Activated CD4-positive, CD25-positive, alpha-beta regulatory T cell treated with anti-CD3 and anti-CD28 coated beads, Interleukin-2, amount 50 U/mL, for 72 hours (primary cell): ENCODE data around the gene PKN2.
"Not testable (repeated sequence)": the region's sequence is repeated elsewhere in the genome, so short reads cannot be mapped to it uniquely, and the experiment has no call there.

Experiments used
- DNase-seq: peaks from one replicate; pipeline ENCODE4 v3.0.0; 2021

Gene PKN2

GRCh38 chr1:88800382-88801051 is 116.4 kb downstream of the PKN2 start:
- DNase-seq: no peak

DNA sequence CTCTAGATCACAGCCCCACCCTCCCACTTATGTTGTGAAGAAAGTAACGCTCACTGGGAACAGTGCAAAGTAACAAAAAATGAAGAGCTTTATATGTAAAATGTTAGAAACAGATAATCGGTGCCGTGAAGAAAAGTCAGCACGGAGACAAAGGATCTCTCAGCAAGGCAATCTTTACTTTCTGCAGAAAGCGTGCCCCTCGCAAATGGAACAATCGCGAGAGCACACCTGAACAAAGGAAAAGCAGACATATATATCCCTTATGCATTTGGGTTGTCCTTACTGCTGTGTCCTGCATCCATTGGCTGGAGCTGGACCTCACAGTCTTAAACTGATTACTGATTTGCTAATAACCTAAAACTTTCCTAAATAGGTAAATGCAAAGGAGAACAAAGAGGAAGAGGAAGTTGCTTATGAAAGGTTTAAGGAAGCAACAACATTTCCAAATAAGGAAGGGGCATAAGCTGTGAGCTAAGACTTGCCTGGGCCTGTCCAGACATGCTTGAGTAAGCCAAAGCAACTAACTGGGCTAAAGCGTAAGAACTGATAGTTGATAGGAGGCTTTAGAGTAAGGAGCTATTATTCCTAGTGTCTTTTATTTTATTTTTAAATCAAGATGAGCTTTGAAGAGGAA is 117.6 kb downstream of the PKN2 start:
- no peak for DNase-seq

GRCh38 chr1:88802404-88802803 is 118.3 kb downstream of the PKN2 start:
- DNase-seq: no peak

- DNase-seq: no peak
These were observed 118.9 kb downstream of the PKN2 start for GRCh38 chr1:88802950-88803349.

GRCh38 chr1:88803444-88803843 is 119.4 kb downstream of the PKN2 start:
- DNase-seq: no peak

DNA sequence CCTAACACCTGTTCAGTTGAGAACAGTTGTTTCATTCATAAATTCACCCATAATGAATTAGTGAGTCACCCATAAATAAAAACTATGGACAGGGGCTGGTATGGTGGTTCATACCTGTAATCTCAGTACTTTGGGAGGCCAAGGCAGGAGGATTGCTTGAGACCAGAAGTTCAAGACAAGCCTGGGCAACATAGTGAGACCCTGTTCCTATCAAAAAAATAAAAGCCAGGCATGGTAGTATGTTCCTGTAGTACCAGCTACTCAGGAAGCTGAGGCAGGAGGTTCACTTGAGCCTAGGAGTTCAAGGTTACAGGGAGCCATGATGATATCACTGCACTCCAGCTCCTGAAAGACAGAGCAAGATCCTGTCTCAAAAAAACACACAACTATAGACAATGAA is 128.3 kb downstream of the PKN2 start:
- no peak for DNase-seq

DNA sequence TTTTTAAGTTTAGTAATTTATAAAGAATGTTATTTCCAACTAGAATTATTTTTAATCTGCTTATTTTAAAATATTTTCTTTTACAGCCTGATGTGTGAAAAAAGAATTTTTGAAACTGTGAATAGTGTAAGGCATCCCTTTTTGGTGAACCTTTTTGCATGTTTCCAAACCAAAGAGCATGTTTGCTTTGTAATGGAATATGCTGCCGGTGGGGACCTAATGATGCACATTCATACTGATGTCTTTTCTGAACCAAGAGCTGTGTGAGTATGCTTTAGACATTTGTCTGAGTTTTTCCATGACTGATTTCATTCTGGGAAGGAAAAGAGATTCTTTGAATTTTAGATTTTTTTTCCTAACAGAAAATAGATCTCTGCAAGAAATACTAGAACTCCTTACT is 129.4 kb downstream of the PKN2 start:
- no peak for DNase-seq

DNA sequence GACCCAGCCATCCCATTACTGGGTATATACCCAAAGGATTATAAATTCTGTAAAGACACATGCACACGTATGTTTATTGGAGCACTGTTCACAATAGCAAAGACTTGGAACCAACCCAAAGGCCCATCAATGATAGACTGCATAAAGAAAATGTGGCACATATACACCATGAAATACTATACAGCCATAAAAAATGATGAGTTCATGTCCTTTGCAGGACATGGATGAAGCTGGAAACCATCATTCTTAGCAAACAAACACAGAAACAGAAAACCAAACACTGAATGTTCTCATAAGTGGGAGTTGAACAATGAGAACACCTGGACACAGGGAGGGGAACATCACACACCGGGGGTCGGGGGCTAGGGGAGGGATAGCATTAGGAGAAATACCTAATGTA is 135.6 kb downstream of the PKN2 start:
- not testable (repeated sequence) for DNase-seq

GRCh38 chr1:88825721-88826120 is 141.6 kb downstream of the PKN2 start:
- DNase-seq: no peak

DNA sequence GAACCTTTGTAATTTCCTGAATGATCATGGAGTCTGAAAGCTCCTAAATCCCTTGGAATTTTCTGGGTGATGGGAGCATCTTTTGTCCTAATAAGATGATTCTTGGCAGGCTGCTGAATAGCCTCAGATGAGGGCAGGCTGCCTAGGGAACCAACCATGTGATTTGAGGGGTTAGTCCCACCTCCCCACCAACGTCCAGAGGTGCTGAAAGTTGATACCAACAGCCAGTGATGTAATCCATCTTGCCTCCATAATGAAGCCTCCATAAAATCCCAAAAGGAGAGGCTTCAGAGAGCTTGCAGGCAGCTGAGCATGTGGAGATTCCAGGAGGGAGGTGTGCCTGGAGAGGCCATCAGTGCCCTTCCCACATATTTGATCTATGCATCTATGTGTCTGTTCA is 163.6 kb downstream of the PKN2 start:
- DNase-seq: no peak

GRCh38 chr1:88851303-88852063 is 167.4 kb downstream of the PKN2 start:
- no peak for DNase-seq

- DNase-seq: no peak
These were observed 183.9 kb downstream of the PKN2 start for GRCh38 chr1:88867743-88868521.

DNA sequence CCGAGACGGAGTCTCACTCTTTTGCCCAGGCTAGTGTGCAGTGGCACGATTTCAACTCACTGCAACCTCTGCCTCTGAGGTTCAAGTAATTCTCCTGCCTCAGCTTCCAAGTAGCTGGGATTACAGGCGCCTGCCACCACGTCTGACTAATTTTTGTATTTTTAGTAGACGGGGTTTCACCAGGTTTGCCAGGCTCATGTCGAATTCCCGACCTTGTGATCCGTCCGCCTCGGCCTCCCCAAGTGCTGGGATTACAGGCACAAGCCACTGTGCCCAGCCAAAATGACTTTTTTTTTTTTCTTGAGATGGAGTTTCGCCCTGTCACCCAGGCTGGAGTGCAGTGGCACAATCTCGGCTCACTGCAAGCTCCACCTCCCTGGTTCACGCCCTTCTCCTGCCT is 185.6 kb downstream of the PKN2 start:
- DNase-seq: not testable (repeated sequence)

DNA sequence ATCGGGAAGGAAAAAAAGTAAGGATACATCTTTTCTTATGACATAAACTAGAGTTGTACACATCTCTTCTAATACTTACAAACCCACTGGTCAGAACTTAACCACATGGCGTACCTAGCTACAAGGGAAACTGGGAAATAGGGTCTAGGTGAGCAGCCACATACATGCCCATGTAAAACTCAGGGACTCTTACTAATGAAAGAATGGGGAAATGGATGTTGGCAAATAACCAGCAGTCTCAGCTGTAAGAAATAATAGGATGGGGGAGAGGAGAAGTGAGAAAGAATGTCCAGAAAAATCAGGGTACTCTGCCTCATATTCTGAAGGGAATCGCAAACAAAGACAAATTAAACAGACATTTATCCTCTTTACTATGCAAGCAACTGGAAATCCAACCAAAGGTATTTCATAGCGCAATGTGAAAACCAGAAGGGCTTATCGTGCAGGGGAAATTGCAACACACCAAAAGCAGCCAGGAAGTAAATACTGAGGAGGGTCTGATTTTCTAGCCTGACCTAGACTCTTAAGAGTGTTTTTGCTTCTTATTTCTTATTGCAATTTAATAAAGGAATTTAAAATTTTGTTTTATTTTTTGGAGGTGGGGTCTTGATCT is 189.8 kb downstream of the PKN2 start:
- DNase-seq: no peak

DNA sequence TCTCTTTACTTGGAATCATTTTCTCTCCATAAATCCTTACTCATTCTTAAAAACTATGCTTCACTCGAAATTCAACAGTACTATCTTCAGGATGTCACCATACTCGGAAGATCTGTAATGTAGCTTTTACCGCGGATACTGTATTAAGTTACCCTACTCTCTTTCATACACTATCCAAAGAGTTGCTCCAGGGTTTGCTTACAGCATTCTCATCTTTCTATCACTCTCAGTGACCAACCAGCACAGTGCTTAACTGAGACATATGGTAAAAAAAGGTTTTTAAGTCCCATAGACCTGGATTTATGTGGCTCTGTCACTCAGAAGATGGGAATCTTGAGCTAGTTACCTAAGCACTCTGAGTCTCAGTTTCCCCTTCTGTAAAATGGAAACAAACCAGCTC is 191.5 kb downstream of the PKN2 start:
- DNase-seq: no peak

GRCh38 chr1:88876573-88877365 is 192.7 kb downstream of the PKN2 start:
- DNase-seq: no peak

DNA sequence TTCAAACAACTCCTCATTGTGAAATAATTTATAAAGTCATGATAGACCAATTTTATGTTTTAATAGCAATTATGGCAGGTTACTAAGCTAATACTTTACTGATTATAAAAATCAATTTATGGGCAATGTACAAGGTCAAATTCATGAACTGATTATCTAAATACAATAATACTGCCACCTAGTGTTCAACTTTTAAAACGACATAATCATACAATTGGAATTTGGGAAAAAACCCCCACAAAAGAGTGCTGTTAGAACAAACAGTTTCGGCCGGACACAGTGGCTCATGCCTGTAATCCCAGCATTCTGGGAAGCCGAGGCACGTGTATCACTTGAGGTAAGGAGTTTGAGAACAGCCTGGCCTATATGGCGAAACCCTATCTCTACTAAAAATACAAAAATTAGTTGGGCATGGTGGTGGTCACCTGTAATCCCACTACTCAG is 193.3 kb downstream of the PKN2 start:
- DNase-seq: no peak

- no peak for DNase-seq
These were observed 193.8 kb downstream of the PKN2 start for GRCh38 chr1:88877911-88878310.

DNA sequence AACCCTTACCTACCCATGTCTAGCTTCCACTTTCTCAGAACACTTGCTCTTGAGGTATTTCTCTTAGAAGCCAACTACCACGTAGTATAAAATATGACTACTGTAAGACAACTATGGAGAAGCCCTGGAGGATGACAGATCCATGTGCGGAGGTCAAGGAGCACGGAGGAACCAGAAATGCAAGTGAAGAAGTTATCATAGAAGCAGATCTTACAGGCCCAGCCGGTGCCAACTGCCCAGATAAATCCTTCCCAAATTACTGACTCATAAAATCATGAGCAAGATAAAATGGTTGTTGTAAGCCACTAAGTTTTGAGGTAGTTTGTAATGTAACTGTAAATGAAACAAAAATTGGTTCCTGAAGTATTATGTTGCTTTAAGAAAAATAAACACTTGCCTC is 194.7 kb downstream of the PKN2 start:
- DNase-seq: no peak

DNA sequence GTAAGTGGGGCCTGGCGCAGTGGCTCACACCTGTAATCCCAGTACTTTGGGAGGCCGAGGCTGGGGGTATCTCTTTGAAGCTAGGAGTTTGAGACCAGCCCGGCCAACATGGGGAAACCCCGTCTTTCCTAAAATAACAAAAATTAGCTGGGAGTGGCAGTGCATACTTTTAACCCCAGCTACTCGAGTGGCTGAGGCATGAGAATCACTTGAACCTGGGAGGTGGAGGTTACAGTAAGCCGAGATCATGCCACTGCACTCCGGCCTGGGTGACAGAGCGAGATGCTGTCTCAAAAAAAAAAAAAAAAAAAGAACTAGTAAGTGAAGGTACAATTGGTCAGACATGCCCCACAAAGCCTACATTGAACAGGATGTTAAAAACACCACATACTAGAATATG is 196.6 kb downstream of the PKN2 start:
- DNase-seq: not testable (repeated sequence)

DNA sequence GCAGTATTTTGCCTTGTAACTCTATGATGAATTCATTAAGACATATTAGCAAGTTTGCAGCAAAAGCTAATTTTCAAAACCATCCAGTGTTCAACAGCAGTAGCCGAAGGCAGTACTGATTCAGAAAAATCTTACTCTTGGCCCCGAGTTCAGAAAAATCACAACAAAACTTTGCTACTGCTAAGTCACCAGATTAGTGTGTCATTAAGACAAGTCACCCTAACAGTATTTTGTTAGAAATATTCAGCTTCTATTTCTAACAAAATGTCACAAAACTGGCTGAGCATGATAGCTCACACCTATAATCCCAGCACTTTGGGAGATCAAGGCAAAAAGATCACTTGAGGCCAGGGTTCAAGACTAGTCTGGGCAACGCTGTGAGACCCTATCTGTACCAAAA is 199.1 kb downstream of the PKN2 start:
- no peak for DNase-seq
